Neural crest cell (in vitro differentiated cells): ENCODE data around the gene ZFYVE28. TPM values are rescaled to one million over a fixed set of nuclear protein-coding genes. Genes with fewer than 3 reads are reported as not detected.

Experiments used
- DNase-seq: peaks from one replicate; pipeline ENCODE4 v3.0.0; 2021; ENCODE audit warnings: low read depth, mixed read lengths, low spot score
- H3K27ac Mint-ChIP-seq: one replicate; pipeline ENCODE4 v1.8.0; 2021; ENCODE audit warnings: mild to moderate bottlenecking, mixed read lengths; ENCODE audit not compliant: unreplicated experiment
- H3K27me3 Mint-ChIP-seq: 2 replicates; pipeline ENCODE4 v1.8.0; 2021; ENCODE audit warnings: low read depth, mild to moderate bottlenecking, mixed read lengths
- H3K36me3 Mint-ChIP-seq: 2 replicates; pipeline ENCODE4 v1.8.0; 2021; ENCODE audit warnings: low read depth, mild to moderate bottlenecking, mixed read lengths
- H3K4me1 Mint-ChIP-seq: 2 replicates; pipeline ENCODE4 v1.8.0; 2021; ENCODE audit warnings: mixed read lengths
- H3K4me3 Mint-ChIP-seq: one replicate; pipeline ENCODE4 v1.8.0; 2021; ENCODE audit warnings: mild to moderate bottlenecking, mixed read lengths
- H3K9me3 Mint-ChIP-seq: 2 replicates; pipeline ENCODE4 v1.8.0; 2021; ENCODE audit warnings: mixed read lengths
- CTCF ChIP-seq: fragments of 200-600 bp; sonication (generic); conservative IDR thresholded peaks from 2 replicates; pipeline ENCODE4 v1.5.0; 2021; ENCODE audit warnings: antibody characterized with exemption, mild to moderate bottlenecking
- total RNA-seq: library from RNA; stranded (reverse); gene quantifications from 2 replicates; pipeline ENCODE4 v1.2.1, GENCODE V29; 2021

The ZFYVE28 gene
- total RNA-seq, 1 donor from 2014 or later, result 1.4 TPM

- Mint-ChIP-seq H3K27me3 (no peaks in the 10 kb centered on the region), H3K4me1 (no peaks in the 10 kb centered on the region), H3K4me3 (no peak overlapping the region), H3K9me3 (peaks cover 3% of the 10 kb centered on the region), H3K36me3 (peaks cover 3% of the 10 kb centered on the region), H3K27ac (no peak overlapping the region)
- DNase-seq, result no peak
- TF ChIP-seq CTCF, result no peak
Observed at GRCh38 chr4:2371765-2372487, 46.5 kb downstream of the ZFYVE28 start.

- H3K27me3 Mint-ChIP-seq, result no peaks in the 10 kb centered on the region
- no peak for DNase-seq
- peaks cover 3% of the 10 kb centered on the region for H3K9me3 Mint-ChIP-seq
- no peak overlapping the region for H3K4me3 Mint-ChIP-seq
- no peaks in the 10 kb centered on the region for H3K4me1 Mint-ChIP-seq
- TF ChIP-seq CTCF, result no peak
- H3K27ac Mint-ChIP-seq, result no peak overlapping the region
- peaks cover 3% of the 10 kb centered on the region for H3K36me3 Mint-ChIP-seq
Observed at GRCh38 chr4:2370597-2371320, 47.7 kb downstream of the ZFYVE28 start.

GRCh38 chr4:2368746-2369437 is 49.6 kb downstream of the ZFYVE28 start:
- Mint-ChIP-seq H3K27ac (no peak overlapping the region), H3K9me3 (peaks cover 2% of the 10 kb centered on the region), H3K4me3 (no peak overlapping the region), H3K4me1 (no peaks in the 10 kb centered on the region), H3K27me3 (no peaks in the 10 kb centered on the region), H3K36me3 (peaks cover 2% of the 10 kb centered on the region)
- no peak for DNase-seq
- no peak for TF ChIP-seq CTCF

GRCh38 chr4:2367626-2368025 is 50.8 kb downstream of the ZFYVE28 start:
- H3K27me3 Mint-ChIP-seq, result no peaks in the 10 kb centered on the region
- no peaks in the 10 kb centered on the region for H3K9me3 Mint-ChIP-seq
- H3K27ac Mint-ChIP-seq, result no peak overlapping the region
- H3K4me1 Mint-ChIP-seq, result no peaks in the 10 kb centered on the region
- no peaks in the 10 kb centered on the region for H3K36me3 Mint-ChIP-seq
- TF ChIP-seq CTCF, result no peak
- DNase-seq, result no peak
- H3K4me3 Mint-ChIP-seq, result no peak overlapping the region

- Mint-ChIP-seq H3K4me1 (no peaks in the 10 kb centered on the region), H3K4me3 (no peak overlapping the region), H3K27me3 (no peaks in the 10 kb centered on the region), H3K36me3 (no peaks in the 10 kb centered on the region), H3K9me3 (no peaks in the 10 kb centered on the region), H3K27ac (no peak overlapping the region)
- DNase-seq, result no peak
- TF ChIP-seq CTCF, result no peak
Observed at GRCh38 chr4:2366252-2367192, 51.9 kb downstream of the ZFYVE28 start.
